Measurements from ENCODE around the gene TMEM125.

The TMEM125 gene

DNA sequence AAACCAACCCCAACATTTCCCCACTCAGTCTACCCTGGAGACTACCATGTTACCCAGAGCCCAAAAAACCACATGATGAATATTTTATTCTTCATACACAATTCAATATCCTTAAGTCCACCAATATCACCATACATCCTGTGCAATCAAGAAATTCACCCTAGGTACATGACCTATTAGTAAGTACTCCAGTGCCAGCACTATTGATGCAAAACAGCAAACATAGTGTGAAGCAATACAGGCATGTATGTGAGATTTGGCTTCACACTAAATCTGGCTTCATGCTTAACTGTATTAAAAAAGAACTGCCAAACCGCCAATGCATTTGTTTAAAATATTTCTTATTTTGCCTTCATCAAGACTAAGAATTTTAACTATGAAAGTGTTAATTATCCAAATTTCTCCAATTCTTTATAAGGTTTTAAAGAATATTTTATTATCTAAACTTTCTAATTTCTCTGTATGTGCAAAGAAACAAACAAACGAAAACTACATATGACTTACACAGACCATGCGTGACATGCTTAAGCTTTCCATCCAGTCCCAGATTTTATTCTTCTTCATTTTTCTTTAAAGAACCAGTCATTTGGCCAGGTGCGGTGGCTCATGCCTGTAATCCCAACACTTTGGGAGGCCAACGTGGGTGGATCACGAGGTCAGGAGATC lies 22.4 kb upstream of the TMEM125 start:
- DNase-seq: no peak

DNA sequence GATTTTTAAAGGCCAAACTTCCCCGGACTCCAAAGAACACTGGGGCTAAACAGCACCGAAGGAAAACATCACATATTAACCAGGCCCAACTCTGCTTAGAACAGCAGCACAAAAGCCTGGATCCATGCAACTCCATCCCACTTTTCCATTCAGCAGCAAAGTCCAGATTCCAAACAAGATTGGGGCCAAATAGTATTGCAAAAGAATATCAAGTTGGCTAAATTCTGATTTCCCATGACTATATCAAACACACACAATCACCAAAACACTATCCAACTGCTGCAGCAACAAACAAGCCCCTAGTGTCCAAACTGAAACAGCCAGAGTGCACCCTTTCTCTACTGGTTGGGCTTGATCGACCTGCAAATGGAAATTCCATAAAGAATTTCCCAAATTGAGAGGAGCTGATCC lies 19.4 kb upstream of the TMEM125 start:
- no peak for DNase-seq

DNA sequence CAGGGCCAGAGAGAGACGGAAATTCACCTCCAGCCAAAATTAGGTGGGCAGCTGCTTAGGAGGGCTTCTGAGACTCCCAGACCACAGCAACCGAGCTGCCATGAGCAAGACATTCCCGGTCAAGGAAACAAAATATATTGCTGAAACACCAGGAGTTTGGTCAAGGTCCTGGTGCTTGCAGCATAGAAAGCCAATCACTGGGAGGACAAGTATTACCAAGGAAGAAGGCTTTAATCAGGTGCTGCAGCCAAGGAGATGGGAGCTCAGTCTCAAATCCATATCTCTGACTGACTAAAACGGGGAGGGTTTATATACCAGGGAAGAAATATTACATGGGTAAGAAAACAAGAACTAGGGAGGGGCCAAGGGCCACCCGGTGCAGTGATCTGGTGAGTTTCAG lies 18.8 kb upstream of the TMEM125 start:
- DNase-seq: no peak

DNA sequence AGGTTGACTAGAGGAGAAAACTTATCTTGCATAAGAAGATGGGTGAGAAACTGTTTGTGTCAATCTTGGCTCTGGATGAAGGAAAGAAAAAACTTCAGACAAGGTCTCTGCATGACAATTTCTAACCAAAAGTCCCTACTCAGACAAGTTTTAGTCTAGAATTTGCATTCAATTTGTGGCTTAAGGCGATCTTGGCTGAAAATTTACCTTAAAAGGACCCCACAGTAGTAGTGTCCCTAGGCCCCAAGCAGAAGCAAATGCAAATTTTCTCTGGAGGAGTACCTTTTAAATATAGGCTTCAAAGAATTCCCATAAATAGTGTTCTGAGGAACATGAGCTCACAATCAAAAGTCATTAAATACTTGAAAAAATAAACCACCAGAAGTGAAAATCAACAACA lies 17.6 kb upstream of the TMEM125 start:
- no peak for DNase-seq

DNA sequence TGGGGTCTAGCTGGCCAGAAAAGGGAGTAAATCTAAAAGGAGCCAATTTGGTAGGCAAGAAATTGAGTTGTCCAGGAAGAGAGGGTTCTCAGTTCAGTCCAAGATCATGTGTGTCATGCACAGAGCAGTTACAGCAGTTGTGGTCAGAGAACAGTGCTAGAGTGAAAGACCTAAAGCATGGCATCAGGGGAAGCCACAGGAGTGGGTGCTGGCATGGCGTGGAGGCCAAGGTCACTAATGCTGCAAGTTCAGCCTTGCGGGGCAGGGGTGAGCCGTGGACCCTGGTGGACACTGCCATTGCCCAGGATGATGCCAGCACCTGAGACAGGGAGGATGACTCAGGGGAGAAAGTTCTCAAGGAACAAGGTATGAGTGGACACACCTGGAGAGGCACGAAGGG lies 16.6 kb upstream of the TMEM125 start:
- no peak for DNase-seq

DNA sequence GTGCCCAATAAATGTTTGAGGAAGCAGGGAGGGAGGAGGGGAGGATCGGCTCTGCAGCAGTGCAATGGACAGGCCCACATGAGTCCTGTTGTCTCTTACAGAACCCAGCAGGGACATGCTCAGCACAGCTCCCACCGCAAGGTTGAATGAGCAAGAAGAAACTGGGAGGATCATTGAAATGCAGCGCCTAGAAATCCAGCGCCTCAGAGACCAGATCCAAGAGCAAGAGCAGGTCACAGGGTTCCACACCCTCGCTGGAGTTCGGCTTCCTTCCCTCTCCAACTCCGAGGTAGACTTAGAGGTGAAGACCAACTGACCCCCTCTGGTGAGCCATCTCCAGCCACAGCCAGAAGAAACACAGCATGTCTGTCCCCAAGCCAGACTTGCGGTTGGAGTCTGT lies 15.9 kb upstream of the TMEM125 start:
- no peak for DNase-seq

DNA sequence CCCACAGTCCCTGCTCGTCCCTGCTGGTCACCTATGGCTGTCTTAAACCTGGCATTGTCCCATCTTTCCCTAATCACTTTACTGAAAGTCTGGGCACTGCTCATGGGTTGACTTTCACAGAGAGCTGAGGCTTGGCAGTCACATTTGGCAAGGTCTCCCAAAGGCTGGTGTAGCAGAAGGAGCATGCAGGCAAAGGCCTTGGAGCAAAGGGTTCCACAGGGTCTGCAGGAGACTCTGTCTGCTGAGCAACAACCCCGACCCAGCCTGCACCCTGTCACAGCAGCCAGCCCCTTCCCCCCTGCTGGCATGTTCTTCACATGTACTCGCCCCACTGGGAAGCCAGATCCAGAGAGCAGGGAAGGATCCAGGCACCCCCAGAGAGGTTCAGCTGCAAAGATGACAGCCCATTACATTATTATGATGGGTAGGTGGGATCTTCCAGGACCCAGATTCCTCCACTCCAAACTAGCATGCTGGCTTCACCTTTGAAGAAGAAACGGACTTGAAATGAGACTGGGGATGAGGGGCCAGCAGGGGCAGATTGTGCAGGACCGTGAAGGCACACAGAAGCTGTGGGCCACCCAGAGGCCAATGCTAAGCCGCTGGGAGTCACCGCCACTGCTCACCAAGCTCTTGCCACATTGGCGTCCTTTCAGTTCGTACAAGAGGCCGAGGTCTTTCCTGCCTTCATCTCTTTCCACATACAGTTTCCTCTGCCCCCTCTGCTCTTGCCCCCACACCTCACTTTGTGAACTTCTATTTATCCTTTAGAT lies 14.2 kb upstream of the TMEM125 start:
- DNase-seq: no peak

DNA sequence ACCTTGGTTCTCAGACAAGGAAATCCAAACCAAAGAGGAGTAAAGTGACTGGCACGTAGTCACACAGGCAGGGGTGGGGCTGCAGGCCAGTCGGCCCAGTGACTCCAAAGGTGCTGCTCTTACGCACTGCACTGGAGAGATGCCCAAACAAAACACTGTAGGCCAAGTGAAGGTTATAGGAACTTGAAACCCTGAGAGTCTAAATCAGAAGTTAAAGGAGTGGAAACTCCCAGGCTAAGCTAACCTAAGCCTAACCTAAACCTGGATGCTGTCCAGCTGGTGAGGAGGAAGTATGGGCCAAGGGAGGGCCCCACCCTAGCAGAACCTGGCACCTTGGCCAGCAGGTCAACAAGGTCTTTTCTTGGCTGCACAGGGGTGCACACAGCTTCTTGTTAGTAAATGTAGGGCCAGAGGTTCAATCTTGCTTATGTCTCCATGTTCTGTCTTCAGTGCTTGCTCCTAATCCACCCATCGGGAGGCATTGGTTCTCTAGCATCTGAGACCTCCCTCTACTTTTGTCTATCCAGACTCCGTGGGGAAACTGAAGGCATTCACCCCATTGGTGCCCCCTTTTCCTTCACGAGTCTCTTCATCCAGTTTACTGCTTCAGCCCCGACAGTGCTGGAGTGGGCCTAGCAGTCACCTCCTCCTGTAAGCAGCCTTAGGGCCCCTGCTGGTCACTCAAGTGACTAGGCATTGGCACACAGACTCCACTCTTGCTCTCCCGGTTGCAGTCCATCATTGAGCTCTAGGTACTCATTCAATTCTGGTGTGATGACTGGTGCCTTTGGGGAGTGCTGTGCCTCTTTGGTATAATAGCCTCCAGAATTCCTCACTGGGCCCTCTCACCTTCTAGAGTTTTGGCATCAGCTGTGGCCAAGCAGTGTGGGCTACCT lies 12.9 kb upstream of the TMEM125 start:
- no peak for DNase-seq

DNA sequence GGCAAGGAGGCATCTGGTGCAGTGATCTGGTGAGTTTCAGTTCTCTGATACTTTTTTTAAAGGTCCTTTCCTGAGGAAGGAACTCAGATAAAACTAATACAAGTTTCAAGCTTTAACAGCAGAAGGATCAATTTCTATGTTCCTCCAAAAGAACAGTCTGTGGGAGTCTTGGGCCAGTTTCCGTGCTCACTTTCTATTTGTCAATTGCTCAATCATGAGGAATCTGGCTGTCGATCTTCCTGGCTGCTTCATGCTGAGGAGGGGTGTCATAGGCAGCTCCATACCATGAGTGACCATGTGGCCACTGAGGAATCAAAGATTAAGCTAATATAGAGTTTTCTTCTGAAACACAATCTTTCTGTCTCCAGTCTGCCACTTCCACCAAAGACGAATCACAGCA lies 11.4 kb upstream of the TMEM125 start:
- DNase-seq: no peak

DNA sequence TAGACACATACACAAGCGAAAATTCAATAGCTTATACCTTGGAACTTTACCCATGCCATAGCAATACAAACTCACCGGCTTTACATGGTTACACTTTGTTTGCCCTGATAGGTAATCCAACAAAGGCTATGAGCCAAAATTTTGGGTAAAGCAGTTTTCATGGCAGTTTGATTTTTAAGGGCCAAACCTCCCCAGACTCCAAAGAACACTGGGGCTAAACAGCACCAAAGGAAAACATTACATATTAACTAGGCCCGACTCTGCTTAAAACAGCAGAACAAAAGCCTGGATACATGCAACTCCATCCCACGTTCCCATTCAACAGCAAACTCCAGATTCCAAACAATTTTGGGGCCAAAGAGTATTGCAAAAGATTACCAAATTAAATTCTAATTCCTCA lies 4.4 kb upstream of the TMEM125 start:
- no peak for DNase-seq

DNA sequence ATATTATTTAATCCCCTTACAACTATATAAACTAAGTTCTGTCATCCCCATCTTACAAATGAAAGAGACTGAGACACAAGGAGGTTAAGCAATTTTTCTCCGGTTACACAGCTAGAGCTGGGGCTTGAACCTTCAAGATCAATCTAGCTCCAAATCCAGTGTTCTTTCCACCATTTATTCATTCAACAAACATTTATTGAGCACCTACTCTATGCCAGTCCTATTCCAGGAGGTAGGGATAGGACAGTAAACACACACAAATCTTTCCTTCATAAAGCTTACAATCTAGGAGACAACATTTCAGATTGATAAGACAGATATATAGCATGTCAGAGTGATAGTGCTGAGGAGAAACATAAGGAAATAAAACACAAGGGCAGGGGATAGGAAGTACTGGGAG lies 2.9 kb upstream of the TMEM125 start:
- DNase-seq: no peak

DNA sequence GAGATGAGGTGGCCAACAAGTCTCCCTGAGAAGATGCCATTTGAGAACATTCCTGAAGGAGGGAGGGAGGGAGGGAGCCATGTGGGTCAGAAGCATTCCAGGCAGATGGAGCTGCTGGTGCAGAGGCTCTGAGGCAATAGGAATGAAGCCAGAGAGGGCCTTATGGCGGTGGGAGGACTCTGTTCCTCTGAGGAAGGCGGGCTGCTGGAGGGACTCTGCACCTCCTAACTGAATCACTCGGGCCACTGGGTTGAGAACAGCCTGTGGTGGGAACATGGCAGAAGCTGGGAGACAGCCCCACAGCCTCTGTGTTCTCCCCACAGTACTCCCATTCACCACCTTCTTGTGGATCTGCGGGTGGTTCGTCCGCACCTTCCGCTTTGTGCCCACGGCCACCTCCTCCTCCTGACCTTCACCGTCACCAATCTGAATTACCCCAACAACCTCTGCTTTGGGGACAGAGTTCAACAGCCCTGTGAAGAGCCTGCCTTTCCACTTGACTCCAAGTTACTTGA lies 2.4 kb upstream of the TMEM125 start:
- DNase-seq: no peak

DNA sequence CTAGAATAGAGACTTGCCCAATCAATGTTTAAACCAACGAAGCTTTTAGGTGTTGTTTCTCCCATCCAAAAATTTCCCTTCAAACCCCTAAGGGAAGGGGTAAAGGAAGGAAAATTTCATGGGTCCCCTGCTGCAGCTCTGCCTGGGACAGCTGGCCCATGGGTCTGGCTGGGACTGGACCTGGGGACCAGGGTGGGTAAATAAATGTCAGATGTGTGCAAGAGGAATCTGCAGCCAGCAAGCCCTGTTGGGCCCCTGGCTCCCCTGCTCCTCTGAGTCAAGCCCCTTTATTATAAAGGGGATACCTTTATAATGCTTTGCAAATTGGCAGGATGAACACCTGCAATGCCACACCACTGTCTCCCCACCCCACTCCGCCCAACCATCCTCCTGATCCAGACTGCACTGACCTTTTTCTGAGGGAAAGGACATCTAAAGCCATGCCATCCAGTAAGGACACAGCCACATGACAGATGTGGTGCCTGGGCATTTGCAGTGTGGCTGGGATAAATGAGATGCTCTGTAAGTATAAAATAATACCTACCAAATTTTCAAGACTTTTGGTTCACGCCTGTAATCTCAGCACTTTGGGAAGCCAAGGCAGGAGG lies 1.9 kb upstream of the TMEM125 start:
- no peak for DNase-seq

DNA sequence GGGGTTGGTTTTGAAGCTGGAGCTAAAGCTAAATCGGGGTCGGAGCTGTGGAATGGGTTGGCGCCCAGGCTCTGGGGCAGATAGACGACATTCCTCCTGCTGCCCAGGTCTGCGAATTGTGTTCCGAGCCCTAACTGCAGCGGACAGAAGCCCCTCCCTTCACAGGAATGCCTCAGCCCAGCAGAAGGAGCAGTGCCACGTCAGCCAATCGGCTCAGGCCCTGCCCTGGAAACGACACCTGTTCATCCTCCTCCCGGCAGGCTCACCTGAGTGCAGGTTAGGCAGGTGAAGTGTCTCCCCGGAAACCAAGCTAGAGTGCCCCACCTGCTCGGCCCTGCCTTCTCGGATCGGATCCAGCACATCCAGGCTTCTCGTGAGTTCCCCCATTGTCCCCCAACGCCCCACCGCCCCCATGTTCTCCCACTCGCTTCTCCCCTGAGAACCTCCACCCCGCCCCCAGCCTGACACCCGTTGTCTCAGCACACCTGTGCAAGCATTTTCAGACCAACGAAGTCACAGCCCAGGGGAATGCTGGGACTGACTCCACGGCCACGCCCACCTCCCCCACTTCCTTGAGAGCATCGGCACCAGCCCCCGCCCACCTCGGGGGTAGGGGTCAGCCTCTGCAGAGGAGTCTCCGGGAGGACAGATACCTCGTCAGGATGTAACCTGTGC lies 775 bp downstream of the TMEM125 start:
- peak; percentile 62 to 73 (median 72) for DNase-seq

DNA sequence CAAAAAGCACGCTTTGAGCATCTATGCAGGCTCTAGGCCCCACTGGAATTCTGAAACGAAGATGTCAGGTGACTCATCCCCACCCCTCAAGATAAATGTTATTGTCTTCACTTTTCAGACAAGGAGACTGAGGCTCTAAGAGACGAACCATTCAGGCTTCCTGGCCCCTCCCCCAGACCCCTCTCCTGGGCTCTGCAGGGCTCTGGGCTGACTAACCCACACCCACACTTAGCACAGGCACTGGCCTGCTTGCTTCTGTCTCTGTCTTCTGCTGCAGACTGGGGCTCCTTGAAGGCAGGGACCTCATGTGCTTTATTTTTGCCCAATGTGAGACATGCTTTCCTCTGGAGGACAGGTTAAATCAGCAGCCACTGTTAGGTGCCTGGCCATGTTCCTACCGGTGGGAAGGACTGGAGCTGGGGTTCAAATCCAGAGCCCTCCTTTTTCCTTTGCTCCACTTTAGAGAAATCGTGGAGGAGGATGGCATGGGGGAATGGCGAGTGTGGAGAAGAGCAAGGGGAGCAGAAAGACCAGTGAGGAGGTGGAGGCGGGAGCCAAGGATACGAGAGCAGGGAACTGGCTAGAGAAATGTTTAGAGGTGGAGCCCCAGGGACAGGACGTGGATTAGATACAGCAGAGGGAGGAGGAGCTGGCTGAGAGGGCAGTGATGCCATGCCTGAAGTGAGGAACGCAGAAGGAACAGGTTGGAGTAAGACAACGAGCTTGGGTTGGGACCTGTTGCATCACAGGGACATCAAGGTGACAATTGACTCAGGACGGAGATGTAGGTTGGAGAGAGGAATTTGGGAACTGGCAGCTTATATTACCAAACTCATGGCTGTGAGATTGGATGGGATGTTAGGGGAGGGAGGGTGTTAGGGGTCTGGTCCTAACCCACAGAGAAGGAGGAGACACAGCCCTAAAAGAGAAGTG lies 1.7 kb downstream of the TMEM125 start:
- no peak for DNase-seq

DNA sequence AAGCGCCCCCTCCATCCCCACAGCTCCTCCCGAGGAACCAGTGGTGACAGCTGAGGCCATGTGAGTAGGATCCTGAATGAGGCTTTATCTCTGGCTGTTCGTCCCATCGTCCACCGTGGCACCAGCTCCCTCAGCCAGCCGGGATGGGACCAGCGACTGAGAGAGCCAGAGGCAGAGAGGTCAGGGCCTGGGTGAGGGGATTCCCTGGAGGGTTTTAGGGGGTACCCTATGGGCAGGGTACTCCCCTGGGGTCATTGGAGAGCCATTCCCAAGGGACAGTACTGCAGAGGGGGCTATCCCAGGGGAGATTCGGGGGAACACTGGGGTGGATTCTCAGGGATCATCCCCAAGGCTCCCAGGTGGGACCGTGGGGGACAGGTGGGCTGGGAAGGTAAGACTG lies 2.4 kb downstream of the TMEM125 start:
- DNase-seq: no peak

DNA sequence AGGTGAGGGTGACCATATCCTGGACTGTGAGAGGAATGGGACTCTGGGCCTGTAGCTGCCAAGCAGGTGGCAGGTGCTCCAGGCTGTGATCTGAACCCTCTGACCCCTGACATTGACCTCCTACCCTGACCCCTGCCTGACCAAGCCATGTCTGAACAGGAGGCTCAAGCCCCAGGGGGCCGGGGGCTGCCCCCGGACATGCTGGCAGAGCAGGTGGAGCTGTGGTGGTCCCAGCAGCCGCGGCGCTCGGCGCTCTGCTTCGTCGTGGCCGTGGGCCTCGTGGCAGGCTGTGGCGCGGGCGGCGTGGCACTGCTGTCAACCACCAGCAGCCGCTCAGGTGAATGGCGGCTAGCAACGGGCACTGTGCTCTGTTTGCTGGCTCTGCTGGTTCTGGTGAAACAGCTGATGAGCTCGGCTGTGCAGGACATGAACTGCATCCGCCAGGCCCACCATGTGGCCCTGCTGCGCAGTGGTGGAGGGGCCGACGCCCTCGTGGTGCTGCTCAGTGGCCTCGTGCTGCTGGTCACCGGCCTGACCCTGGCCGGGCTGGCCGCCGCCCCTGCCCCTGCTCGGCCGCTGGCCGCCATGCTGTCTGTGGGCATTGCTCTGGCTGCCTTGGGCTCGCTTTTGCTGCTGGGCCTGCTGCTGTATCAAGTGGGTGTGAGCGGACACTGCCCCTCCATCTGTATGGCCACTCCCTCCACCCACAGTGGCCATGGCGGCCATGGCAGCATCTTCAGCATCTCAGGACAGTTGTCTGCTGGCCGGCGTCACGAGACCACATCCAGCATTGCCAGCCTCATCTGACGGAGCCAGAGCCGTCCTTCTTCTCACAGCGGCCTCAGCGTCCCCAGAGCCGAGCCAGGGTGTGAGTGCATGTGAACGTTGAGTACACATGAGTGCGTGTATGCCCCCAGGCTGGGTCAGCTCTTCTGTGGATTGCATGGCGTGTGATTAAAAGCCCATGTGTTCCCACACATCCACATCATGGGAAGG lies 3.1 kb downstream of the TMEM125 start:
- DNase-seq: no peak

DNA sequence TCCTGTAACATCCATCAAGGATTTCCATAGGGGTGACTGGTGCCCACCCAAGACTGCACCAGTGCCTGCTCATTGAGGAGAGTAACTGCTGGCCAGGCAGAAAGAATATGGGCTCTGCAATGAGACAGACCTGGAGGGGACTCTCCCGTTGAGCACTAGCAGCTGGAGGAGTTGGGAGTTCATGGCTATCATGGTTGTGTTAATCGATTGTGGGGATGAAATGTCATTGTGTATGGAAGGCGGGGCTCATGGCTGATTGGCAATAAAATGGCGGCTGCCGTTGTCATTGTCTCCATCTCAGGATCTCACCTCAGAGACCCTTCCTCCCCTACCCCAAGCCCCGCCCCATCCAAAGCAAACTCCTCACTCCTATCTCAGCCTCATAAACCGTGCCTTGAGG lies 3.9 kb downstream of the TMEM125 start:
- no peak for DNase-seq

DNA sequence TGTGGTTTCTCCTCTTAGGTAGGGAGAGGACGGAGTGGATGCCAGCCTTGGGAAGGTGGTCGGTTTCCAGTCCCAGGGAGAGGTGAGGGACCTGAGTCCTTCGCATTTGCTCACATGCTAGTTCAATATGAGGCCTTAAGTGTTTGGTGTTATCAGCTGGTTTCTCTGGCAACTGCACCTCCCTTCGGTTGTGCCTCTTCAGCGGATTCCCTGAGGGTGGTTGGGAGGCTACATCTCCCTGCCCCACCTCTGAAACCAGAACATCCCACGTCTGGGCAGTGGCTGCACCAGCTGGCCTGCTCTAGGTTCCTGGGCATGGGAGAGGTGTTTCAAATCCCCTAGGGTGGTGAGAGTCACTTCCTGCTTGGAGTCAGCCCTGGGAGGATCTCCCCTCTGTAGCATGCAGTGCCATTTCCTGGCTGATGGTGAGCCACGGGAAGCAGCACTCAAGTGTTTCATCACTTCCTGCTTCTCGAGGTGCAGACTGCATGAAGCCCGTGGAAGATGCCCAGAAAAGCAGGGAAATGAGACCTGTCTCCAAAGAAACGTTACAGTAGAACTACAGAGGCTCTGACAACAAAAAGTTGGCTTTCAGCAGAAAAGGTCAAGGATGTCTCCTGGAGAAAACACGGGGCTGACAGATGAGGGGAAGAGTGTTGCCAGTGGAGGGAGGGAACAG lies 4.5 kb downstream of the TMEM125 start:
- DNase-seq: peak; percentile 9 to 35 (median 20)
